Neural progenitor cell (in vitro differentiated cells): ENCODE results near the gene CCDC18.

Source experiments
- EZH2 ChIP-seq: fragments of 200-600 bp; sonication (generic); IDR thresholded peaks from 2 replicates; pipeline ENCODE4 v1.6.1; 2017; ENCODE audit warnings: antibody characterized with exemption, mild to moderate bottlenecking, moderate library complexity
- EZH2phosphoT487 ChIP-seq: fragments of 200-600 bp; sonication (generic); IDR thresholded peaks from 2 replicates; pipeline ENCODE4 v1.6.1; 2017; ENCODE audit warnings: antibody characterized with exemption
- TF ChIP-seq, protein P1 (sequence below): fragments of 200-600 bp; sonication (generic); IDR thresholded peaks from 2 replicates; pipeline ENCODE4 v1.5.1; 2017; ENCODE audit warnings: antibody characterized with exemption, mild to moderate bottlenecking

DNA sequence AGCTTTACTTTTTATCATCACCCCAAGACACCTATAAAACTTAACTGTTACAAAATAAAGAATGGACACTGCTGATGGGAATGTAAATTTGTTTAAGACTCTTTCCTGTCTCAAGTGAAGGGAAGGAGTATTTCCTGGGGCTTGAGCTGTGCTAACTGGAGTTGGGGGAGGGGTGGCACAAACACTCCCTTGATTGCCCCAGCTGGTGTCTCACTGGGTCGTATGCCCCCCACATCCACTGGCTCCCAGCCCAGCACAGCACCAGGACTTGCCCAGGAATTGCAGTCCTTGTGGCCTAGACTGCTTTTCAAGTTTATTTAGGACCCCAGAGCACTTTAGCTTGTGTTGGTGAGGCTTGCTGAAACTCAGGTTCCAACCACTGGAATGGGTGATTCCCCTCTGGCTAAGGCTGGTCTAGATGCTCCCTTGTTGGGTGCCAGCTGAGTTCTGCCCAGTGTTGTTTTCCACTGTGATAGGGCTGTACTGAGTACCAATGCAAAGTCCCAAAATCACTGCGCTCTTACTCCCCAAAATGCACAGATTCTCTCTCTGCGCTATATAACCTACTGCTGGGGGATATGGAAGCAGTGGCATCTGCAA is 116.1 kb downstream of the CCDC18 start:
- TF ChIP-seq, protein P1, sequence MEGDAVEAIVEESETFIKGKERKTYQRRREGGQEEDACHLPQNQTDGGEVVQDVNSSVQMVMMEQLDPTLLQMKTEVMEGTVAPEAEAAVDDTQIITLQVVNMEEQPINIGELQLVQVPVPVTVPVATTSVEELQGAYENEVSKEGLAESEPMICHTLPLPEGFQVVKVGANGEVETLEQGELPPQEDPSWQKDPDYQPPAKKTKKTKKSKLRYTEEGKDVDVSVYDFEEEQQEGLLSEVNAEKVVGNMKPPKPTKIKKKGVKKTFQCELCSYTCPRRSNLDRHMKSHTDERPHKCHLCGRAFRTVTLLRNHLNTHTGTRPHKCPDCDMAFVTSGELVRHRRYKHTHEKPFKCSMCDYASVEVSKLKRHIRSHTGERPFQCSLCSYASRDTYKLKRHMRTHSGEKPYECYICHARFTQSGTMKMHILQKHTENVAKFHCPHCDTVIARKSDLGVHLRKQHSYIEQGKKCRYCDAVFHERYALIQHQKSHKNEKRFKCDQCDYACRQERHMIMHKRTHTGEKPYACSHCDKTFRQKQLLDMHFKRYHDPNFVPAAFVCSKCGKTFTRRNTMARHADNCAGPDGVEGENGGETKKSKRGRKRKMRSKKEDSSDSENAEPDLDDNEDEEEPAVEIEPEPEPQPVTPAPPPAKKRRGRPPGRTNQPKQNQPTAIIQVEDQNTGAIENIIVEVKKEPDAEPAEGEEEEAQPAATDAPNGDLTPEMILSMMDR, result no peak
- TF ChIP-seq EZH2, result no peak
- TF ChIP-seq EZH2phosphoT487, result no peak
